ENCODE measurements around the gene DUXB.

- no peak for TF ChIP-seq CTCF (conservative IDR thresholded peaks at IDR 0.05; ENCODE audit: low read depth in 2 of 2)
- no peak for TF ChIP-seq POLR2AphosphoS5 (IDR thresholded peaks at IDR 0.05; ENCODE audit: low read depth)
- TF ChIP-seq CREB1 (CRISPR knock-in tag; IDR thresholded peaks at IDR 0.05; ENCODE audit: low read depth): no peak
- no peak for TF ChIP-seq EZH2phosphoT487 (IDR thresholded peaks at IDR 0.05; ENCODE audit: unreplicated experiment)
- no peak for TF ChIP-seq JUNB (IDR thresholded peaks at IDR 0.05; ENCODE audit: unreplicated experiment)
- TF ChIP-seq NANOG (IDR thresholded peaks at IDR 0.05; ENCODE audit: borderline replicate concordance): no peak
- TF ChIP-seq EZH2 (IDR thresholded peaks at IDR 0.05; ENCODE audit: low read depth, unreplicated experiment): no peak
- no peak for TF ChIP-seq REST (IDR thresholded peaks at IDR 0.05; ENCODE audit: unreplicated experiment)
- no peak for TF ChIP-seq ETS1 (IDR thresholded peaks at IDR 0.05)
- TF ChIP-seq STAT1 (IDR thresholded peaks at IDR 0.05; ENCODE audit: unreplicated experiment): no peak
- no peak for TF ChIP-seq ZNF114 (CRISPR knock-in tag; IDR thresholded peaks at IDR 0.05)
These were observed 24.4 kb downstream of the DUXB start, which contains the start of gene CPHXL2 for GRCh38 chr16:75676909-75677308.

All from GM23338 (cell line).